ENCODE data around the gene ZNHIT6. TPM values are rescaled to one million over a fixed set of nuclear protein-coding genes. Genes with fewer than 3 reads are reported as not detected.
"Not testable (repeated sequence)": the region's sequence is repeated elsewhere in the genome, so short reads cannot be mapped to it uniquely, and the experiment has no call there.

ZNHIT6 gene
- 16.3 TPM for polyA plus RNA-seq

- Mint-ChIP-seq H3K36me3 (peaks cover 14% of the 10 kb centered on the region), H3K4me1 (peaks cover 17 to 20% (median 19%) of the 10 kb centered on the region in 3 donors), H3K27me3 (no peaks in the 10 kb centered on the region), H3K27ac (no peak within 1 kb of the TSS), H3K9me3 (peaks cover 0 to 3% (median 0%) of the 10 kb centered on the region in 3 donors), H3K4me3 (no peak within 1 kb of the TSS)
These were observed at the start of gene ZNHIT6 for GRCh38 chr1:85707990-85708828. ZNHIT6 (minus strand) TSS chr1:85708433; CDS start chr1:85708284, 149 bp downstream.

- Mint-ChIP-seq H3K4me3 (no peak overlapping the region), H3K27me3 (no peaks in the 10 kb centered on the region), H3K4me1 (no peaks in the 10 kb centered on the region), H3K36me3 (peaks cover 2% of the 10 kb centered on the region), H3K9me3 (peaks cover 0 to 9% (median 0%) of the 10 kb centered on the region in 3 donors), H3K27ac (no peak overlapping the region)
These were observed 48.6 kb upstream of the ZNHIT6 start for GRCh38 chr1:85756864-85757263.

- no peak overlapping the region for H3K27ac Mint-ChIP-seq
- no peaks in the 10 kb centered on the region for H3K4me1 Mint-ChIP-seq
These were observed 39.9 kb upstream of the ZNHIT6 start for GRCh38 chr1:85748120-85748519.

GRCh38 chr1:85746777-85747176 is 38.5 kb upstream of the ZNHIT6 start:
- H3K4me1 Mint-ChIP-seq, result no peaks in the 10 kb centered on the region
- no peak overlapping the region for H3K27ac Mint-ChIP-seq
- peaks cover 0 to 2% (median 2%) of the 10 kb centered on the region in 3 donors for H3K9me3 Mint-ChIP-seq
- H3K4me3 Mint-ChIP-seq, result no peak overlapping the region
- H3K36me3 Mint-ChIP-seq, result no peaks in the 10 kb centered on the region
- H3K27me3 Mint-ChIP-seq, result peaks cover 12% of the 10 kb centered on the region

More at GRCh38 chr1:85748120-85748519, 39.9 kb upstream of the ZNHIT6 start:
- H3K27me3 Mint-ChIP-seq, result peaks cover 8% of the 10 kb centered on the region
- H3K36me3 Mint-ChIP-seq, result no peaks in the 10 kb centered on the region
- H3K9me3 Mint-ChIP-seq, result peaks cover 0 to 2% (median 2%) of the 10 kb centered on the region in 3 donors
- no peak overlapping the region for H3K4me3 Mint-ChIP-seq

GRCh38 chr1:85743814-85744213 is 35.6 kb upstream of the ZNHIT6 start:
- H3K27me3 Mint-ChIP-seq, result peaks cover 12% of the 10 kb centered on the region
- peaks cover 0 to 5% (median 1%) of the 10 kb centered on the region in 3 donors for H3K9me3 Mint-ChIP-seq
- no peaks in the 10 kb centered on the region for H3K36me3 Mint-ChIP-seq
- no peak overlapping the region for H3K4me3 Mint-ChIP-seq
- H3K27ac Mint-ChIP-seq, result no peak overlapping the region
- H3K4me1 Mint-ChIP-seq, result no peaks in the 10 kb centered on the region

- Mint-ChIP-seq H3K4me1 (no peaks in the 10 kb centered on the region), H3K9me3 (peaks cover 0 to 1% (median 0%) of the 10 kb centered on the region in 3 donors), H3K27me3 (peaks cover 2% of the 10 kb centered on the region), H3K4me3 (no peak overlapping the region), H3K27ac (no peak overlapping the region), H3K36me3 (no peaks in the 10 kb centered on the region)
These were observed 26.7 kb upstream of the ZNHIT6 start for GRCh38 chr1:85734931-85735330.

GRCh38 chr1:85718678-85719340 is 10.6 kb upstream of the ZNHIT6 start:
- no peak overlapping the region for H3K4me3 Mint-ChIP-seq
- no peak overlapping the region for H3K27ac Mint-ChIP-seq
- peaks cover 1% of the 10 kb centered on the region for H3K36me3 Mint-ChIP-seq
- H3K27me3 Mint-ChIP-seq, result peaks cover 9% of the 10 kb centered on the region
- H3K4me1 Mint-ChIP-seq, result no peaks in the 10 kb centered on the region
- H3K9me3 Mint-ChIP-seq, result peaks cover 0 to 18% (median 18%) of the 10 kb centered on the region in 3 donors

- not testable (repeated sequence) for H3K9me3 Mint-ChIP-seq, H3K27ac Mint-ChIP-seq, H3K4me3 Mint-ChIP-seq, H3K36me3 Mint-ChIP-seq, H3K27me3 Mint-ChIP-seq, H3K4me1 Mint-ChIP-seq
These were observed 6.3 kb upstream of the ZNHIT6 start for GRCh38 chr1:85714418-85715114.

GRCh38 chr1:85708829-85709227 is 595 bp upstream of the ZNHIT6 start:
- H3K27ac Mint-ChIP-seq, result no peak overlapping the region
- no peaks in the 10 kb centered on the region for H3K27me3 Mint-ChIP-seq

GRCh38 chr1:85707267-85707989 is 805 bp downstream of the ZNHIT6 start:
- Mint-ChIP-seq H3K9me3 (peaks cover 0 to 3% (median 0%) of the 10 kb centered on the region in 3 donors), H3K27me3 (no peaks in the 10 kb centered on the region), H3K4me3 (no peak overlapping the region), H3K27ac (no peak overlapping the region), H3K4me1 (peaks cover 17 to 20% (median 20%) of the 10 kb centered on the region in 3 donors), H3K36me3 (peaks cover 14% of the 10 kb centered on the region)

More at GRCh38 chr1:85708829-85709227, 595 bp upstream of the ZNHIT6 start:
- peaks cover 0 to 3% (median 0%) of the 10 kb centered on the region in 3 donors for H3K9me3 Mint-ChIP-seq
- peaks cover 13 to 17% (median 15%) of the 10 kb centered on the region in 3 donors for H3K4me1 Mint-ChIP-seq
- no peak overlapping the region for H3K4me3 Mint-ChIP-seq
- peaks cover 12% of the 10 kb centered on the region for H3K36me3 Mint-ChIP-seq

GRCh38 chr1:85705940-85706339 is 2.3 kb downstream of the ZNHIT6 start:
- H3K27ac Mint-ChIP-seq, result no peak overlapping the region
- H3K4me3 Mint-ChIP-seq, result peak overlapping the region in 1 of 4 donors; percentile 70
- no peaks in the 10 kb centered on the region for H3K27me3 Mint-ChIP-seq
- H3K36me3 Mint-ChIP-seq, result peaks cover 18% of the 10 kb centered on the region
- peaks cover 17 to 22% (median 20%) of the 10 kb centered on the region in 3 donors for H3K4me1 Mint-ChIP-seq
- peaks cover 0 to 3% (median 0%) of the 10 kb centered on the region in 3 donors for H3K9me3 Mint-ChIP-seq

- no peaks in the 10 kb centered on the region for H3K9me3 Mint-ChIP-seq
- no peak overlapping the region for H3K4me3 Mint-ChIP-seq
- H3K27ac Mint-ChIP-seq, result no peak overlapping the region
- H3K27me3 Mint-ChIP-seq, result no peaks in the 10 kb centered on the region
- peaks cover 15 to 17% (median 15%) of the 10 kb centered on the region in 3 donors for H3K4me1 Mint-ChIP-seq
- peaks cover 20% of the 10 kb centered on the region for H3K36me3 Mint-ChIP-seq
These were observed 7.8 kb downstream of the ZNHIT6 start for GRCh38 chr1:85700422-85700821.

GRCh38 chr1:85697895-85698294 is 10.3 kb downstream of the ZNHIT6 start:
- no peak overlapping the region for H3K4me3 Mint-ChIP-seq
- no peak overlapping the region for H3K27ac Mint-ChIP-seq
- no peaks in the 10 kb centered on the region for H3K9me3 Mint-ChIP-seq
- peaks cover 2 to 16% (median 11%) of the 10 kb centered on the region in 3 donors for H3K4me1 Mint-ChIP-seq
- peaks cover 10% of the 10 kb centered on the region for H3K36me3 Mint-ChIP-seq
- no peaks in the 10 kb centered on the region for H3K27me3 Mint-ChIP-seq

- Mint-ChIP-seq H3K4me1 (peaks cover 2 to 16% (median 8%) of the 10 kb centered on the region in 3 donors), H3K27me3 (no peaks in the 10 kb centered on the region), H3K9me3 (no peaks in the 10 kb centered on the region), H3K4me3 (no peak overlapping the region), H3K36me3 (peaks cover 12% of the 10 kb centered on the region), H3K27ac (no peak overlapping the region)
These were observed 15.4 kb downstream of the ZNHIT6 start for GRCh38 chr1:85692730-85693314.
